Mesenchymal stem cell (in vitro differentiated cells and primary cell): ENCODE data around the gene CALR3.

Experiments
- DNase-seq: peaks from one replicate; pipeline ENCODE4 v3.0.0-alpha.2; 2013
- H2AFZ ChIP-seq: one replicate; pipeline ENCODE4 v1.6.1; 2013; ENCODE audit warnings: low read depth, mild to moderate bottlenecking, control low read depth, inconsistent platforms, low read length, moderate library complexity
- H2AK5ac ChIP-seq: 2 replicates; pipeline ENCODE4 v1.6.1; 2013; ENCODE audit warnings: low read length, moderate library complexity, mild to moderate bottlenecking, inconsistent platforms; ENCODE audit not compliant: severe bottlenecking
- H2BK120ac ChIP-seq: one replicate; pipeline ENCODE4 v1.6.1; 2013; ENCODE audit warnings: low read depth, mild to moderate bottlenecking, inconsistent platforms, low read length, moderate library complexity
- H2BK12ac ChIP-seq, 2 experiments: one replicate each; pipeline ENCODE4 v1.6.1; 2013; ENCODE audit warnings: inconsistent platforms in 2 of 2, low read length in 2 of 2, mild to moderate bottlenecking in 2 of 2, moderate library complexity in 2 of 2, control low read depth in 1 of 2
- H2BK15ac ChIP-seq: one replicate; pipeline ENCODE4 v1.6.1; 2013; ENCODE audit warnings: mild to moderate bottlenecking, low read depth, inconsistent platforms; ENCODE audit not compliant: poor library complexity, severe bottlenecking
- H2BK5ac ChIP-seq: 2 replicates; pipeline ENCODE4 v1.6.1; 2013; ENCODE audit warnings: low read depth, mild to moderate bottlenecking, low read length, control low read depth, inconsistent platforms; ENCODE audit not compliant: poor library complexity, severe bottlenecking
- H3K14ac ChIP-seq, 2 experiments: one replicate each; pipeline ENCODE4 v1.6.1; 2013; ENCODE audit warnings: inconsistent platforms in 2 of 2, low read length in 2 of 2, control low read depth in 1 of 2, mild to moderate bottlenecking in 1 of 2, moderate library complexity in 1 of 2
- H3K18ac ChIP-seq, 2 experiments: one replicate each; pipeline ENCODE4 v1.6.1; 2013; ENCODE audit warnings: inconsistent platforms in 2 of 2, low read length in 2 of 2, control low read depth in 1 of 2, low read depth in 1 of 2, mild to moderate bottlenecking in 1 of 2
- H3K23ac ChIP-seq, 2 experiments: one replicate each; pipeline ENCODE4 v1.6.1; 2013; ENCODE audit warnings: inconsistent platforms in 2 of 2, low read length in 2 of 2, mild to moderate bottlenecking in 2 of 2, moderate library complexity in 2 of 2, control low read depth in 1 of 2
- H3K27ac ChIP-seq: 2 replicates; pipeline ENCODE4 v1.5.1; 2013; ENCODE audit warnings: mild to moderate bottlenecking, moderate library complexity, low read length, control low read depth, inconsistent platforms; ENCODE audit not compliant: poor library complexity, severe bottlenecking
- H3K27me3 ChIP-seq, 2 experiments: 2 replicates each; pipeline versions ENCODE4 v1.6.1 to v1.7.0; 2013; ENCODE audit warnings: low read length in 2 of 2, mild to moderate bottlenecking in 2 of 2, moderate library complexity in 2 of 2, control low read depth in 1 of 2, inconsistent platforms in 1 of 2; ENCODE audit not compliant: control insufficient read depth in 1 of 2, insufficient read depth in 1 of 2
- H3K36me3 ChIP-seq, 2 experiments: 2 replicates each; pipeline versions ENCODE4 v1.6.1 to v1.7.0; 2013; ENCODE audit warnings: low read length in 2 of 2, control low read depth in 1 of 2, inconsistent platforms in 1 of 2, low read depth in 1 of 2, mild to moderate bottlenecking in 1 of 2; ENCODE audit not compliant: insufficient read depth in 2 of 2, control insufficient read depth in 1 of 2
- H3K4ac ChIP-seq, 2 experiments: one replicate each; pipeline ENCODE4 v1.6.1; 2013; ENCODE audit warnings: inconsistent platforms in 2 of 2, low read length in 2 of 2, mild to moderate bottlenecking in 2 of 2, moderate library complexity in 2 of 2, control low read depth in 1 of 2, low read depth in 1 of 2
- H3K4me1 ChIP-seq: 2 replicates; pipeline ENCODE4 v1.6.1; 2013; ENCODE audit warnings: low read depth, low read length, control low read depth; ENCODE audit not compliant: control insufficient read depth, insufficient read depth
- H3K4me2 ChIP-seq: 2 replicates; pipeline ENCODE4 v1.6.1; 2013; ENCODE audit warnings: low read length, mild to moderate bottlenecking, inconsistent platforms; ENCODE audit not compliant: poor library complexity, severe bottlenecking
- H3K4me3 ChIP-seq, 2 experiments: 2 replicates each; pipeline versions ENCODE4 v1.5.1 to v1.7.0; 2013; ENCODE audit warnings: low read length in 2 of 2, mild to moderate bottlenecking in 2 of 2, control low read depth in 1 of 2, low read depth in 1 of 2; ENCODE audit not compliant: insufficient read depth in 1 of 2
- H3K79me1 ChIP-seq: replicated peaks from 2 replicates; pipeline ENCODE4 v1.6.1; 2013; ENCODE audit warnings: mild to moderate bottlenecking, control low read depth, low read length, inconsistent platforms; ENCODE audit not compliant: poor library complexity, severe bottlenecking
- H3K9ac ChIP-seq: 2 replicates; pipeline ENCODE4 v1.7.0; 2013; ENCODE audit warnings: mild to moderate bottlenecking, low read length, moderate library complexity
- H3K9me3 ChIP-seq: 2 replicates; pipeline ENCODE4 v1.7.0; 2013; ENCODE audit warnings: mild to moderate bottlenecking, low read length; ENCODE audit not compliant: control insufficient read depth
- H4K8ac ChIP-seq: one replicate; pipeline ENCODE4 v1.6.1; 2013; ENCODE audit warnings: inconsistent platforms, mild to moderate bottlenecking, low read length, moderate library complexity
- H4K91ac ChIP-seq: one replicate; pipeline ENCODE4 v1.6.1; 2013; ENCODE audit warnings: mild to moderate bottlenecking, low read length, inconsistent platforms
- WGBS: methylation state at CpG from one replicate; pipeline ENCODE4 v1.1.7; 2013; ENCODE audit warnings: mixed read lengths; 5-methylcytosine and 5-hydroxymethylcytosine counted together

Gene CALR3

GRCh38 chr19:16525751-16526481 lies 29.9 kb upstream of the CALR3 start:
- H3K9me3 ChIP-seq: no peaks in the 10 kb centered on the region
- peaks cover 2% of the 10 kb centered on the region for H3K4me1 ChIP-seq
- H3K9ac ChIP-seq: no peak overlapping the region
- no peak overlapping the region for H3K4me2 ChIP-seq
- H2BK120ac ChIP-seq: no peak overlapping the region
- H3K14ac ChIP-seq: no peak overlapping the region
- H3K4me3 ChIP-seq: no peak overlapping the region
- H2BK15ac ChIP-seq: no peak overlapping the region
- H2AK5ac ChIP-seq: no peak overlapping the region
- H3K27me3 ChIP-seq: no peaks in the 10 kb centered on the region
- H2AFZ ChIP-seq: no peak overlapping the region
- H3K4ac ChIP-seq: no peak overlapping the region
- no peak overlapping the region for H3K23ac ChIP-seq
- no peak for DNase-seq
- H3K27ac ChIP-seq: no peak overlapping the region
- peaks cover 51% of the 10 kb centered on the region for H3K79me1 ChIP-seq
- H2BK5ac ChIP-seq: no peak overlapping the region
- H4K8ac ChIP-seq: no peak overlapping the region
- H4K91ac ChIP-seq: no peak overlapping the region
- H3K36me3 ChIP-seq: peaks cover 94 to 96% of the 10 kb centered on the region in 2 experiments
- H3K18ac ChIP-seq: no peak overlapping the region
- no peak overlapping the region for H2BK12ac ChIP-seq
- 97% methylated on average over 29 of the region's 29 CpGs for WGBS

GRCh38 chr19:16524991-16525734 lies 29.2 kb upstream of the CALR3 start:
- no peak overlapping the region for H3K9ac ChIP-seq
- H3K23ac ChIP-seq: no peak overlapping the region
- H3K27me3 ChIP-seq: no peaks in the 10 kb centered on the region
- no peak overlapping the region for H3K4ac ChIP-seq
- no peak overlapping the region for H2BK12ac ChIP-seq
- no peak overlapping the region for H2BK15ac ChIP-seq
- no peak overlapping the region for H3K14ac ChIP-seq
- H2AFZ ChIP-seq: no peak overlapping the region
- H3K36me3 ChIP-seq: peaks cover 94 to 96% of the 10 kb centered on the region in 2 experiments
- no peak overlapping the region for H3K27ac ChIP-seq
- H2BK5ac ChIP-seq: no peak overlapping the region
- H2AK5ac ChIP-seq: no peak overlapping the region
- no peak overlapping the region for H3K4me2 ChIP-seq
- H3K9me3 ChIP-seq: no peaks in the 10 kb centered on the region
- H3K4me3 ChIP-seq: no peak overlapping the region
- WGBS: 98% methylated on average over 48 of the region's 54 CpGs
- H4K91ac ChIP-seq: no peak overlapping the region
- H3K79me1 ChIP-seq: peaks cover 50% of the 10 kb centered on the region
- no peak for DNase-seq
- H4K8ac ChIP-seq: no peak overlapping the region
- H3K18ac ChIP-seq: no peak overlapping the region
- H3K4me1 ChIP-seq: peaks cover 2% of the 10 kb centered on the region
- no peak overlapping the region for H2BK120ac ChIP-seq

- H3K18ac ChIP-seq: no peak overlapping the region
- peaks cover 96% of the 10 kb centered on the region in 2 experiments for H3K36me3 ChIP-seq
- no peak overlapping the region for H3K27ac ChIP-seq
- no peak overlapping the region for H3K4me2 ChIP-seq
- no peak overlapping the region for H2BK5ac ChIP-seq
- no peaks in the 10 kb centered on the region for H3K27me3 ChIP-seq
- peaks cover 2% of the 10 kb centered on the region for H3K4me1 ChIP-seq
- H2AFZ ChIP-seq: no peak overlapping the region
- no peak overlapping the region for H3K14ac ChIP-seq
- no peak overlapping the region for H3K4ac ChIP-seq
- no peak overlapping the region for H2BK12ac ChIP-seq
- H3K23ac ChIP-seq: no peak overlapping the region
- peaks cover 46% of the 10 kb centered on the region for H3K79me1 ChIP-seq
- no peak overlapping the region for H2BK15ac ChIP-seq
- WGBS: 97% methylated on average over 25 of the region's 25 CpGs
- no peak overlapping the region for H2AK5ac ChIP-seq
- no peak overlapping the region for H3K9ac ChIP-seq
- no peak overlapping the region for H2BK120ac ChIP-seq
- no peak overlapping the region for H3K4me3 ChIP-seq
- no peaks in the 10 kb centered on the region for H3K9me3 ChIP-seq
- no peak overlapping the region for H4K8ac ChIP-seq
- no peak overlapping the region for H4K91ac ChIP-seq
- no peak for DNase-seq
Observed at GRCh38 chr19:16522559-16523377, 26.8 kb upstream of the CALR3 start.
